NCI-H82 treated with DMSO at 0.1 percent for 48 hours (cell line): ENCODE results near the gene MED25.
A peak's percentile ranks its signal among the peaks of the same experiment; 100 is the strongest.

Experiments
- DNase-seq: peaks from one replicate; lab custom pipeline; 2025; ENCODE audit not compliant: unreplicated experiment; lab: John Stamatoyannopoulos, UW

Gene MED25

GRCh38 chr19:49817964-49818648 lies at the start of gene MED25:
TSS of gene MED25 (plus strand) at chr19:49818289. CDS start at chr19:49818342, 53 bp downstream.
- peak; percentile 86 for DNase-seq

GRCh38 chr19:49770529-49770928 lies 47.6 kb upstream of the MED25 start:
- DNase-seq: no peak

- DNase-seq: no peak
Observed at GRCh38 chr19:49771674-49772139, 46.4 kb upstream of the MED25 start.

- no peak for DNase-seq
Observed at GRCh38 chr19:49772850-49773432, 45.1 kb upstream of the MED25 start.

GRCh38 chr19:49773663-49774350 lies 44.3 kb upstream of the MED25 start:
- no peak for DNase-seq

GRCh38 chr19:49774969-49775368 lies 43.1 kb upstream of the MED25 start:
- no peak for DNase-seq

- no peak for DNase-seq
Observed at GRCh38 chr19:49775742-49776370, 42.2 kb upstream of the MED25 start.

- no peak for DNase-seq
Observed at GRCh38 chr19:49776371-49776764, 41.7 kb upstream of the MED25 start.

- DNase-seq: no peak
Observed at GRCh38 chr19:49779731-49780555, 38.1 kb upstream of the MED25 start.

- no peak for DNase-seq
Observed at GRCh38 chr19:49780861-49781260, 37.2 kb upstream of the MED25 start.

GRCh38 chr19:49781394-49781793 lies 36.7 kb upstream of the MED25 start:
- DNase-seq: no peak

GRCh38 chr19:49782515-49782914 lies 35.6 kb upstream of the MED25 start:
- no peak for DNase-seq

- DNase-seq: no peak
Observed at GRCh38 chr19:49786376-49786820, 31.7 kb upstream of the MED25 start.

- DNase-seq: no peak
Observed at GRCh38 chr19:49787746-49788145, 30.3 kb upstream of the MED25 start.

- DNase-seq: no peak
Observed at GRCh38 chr19:49788857-49789256, 29.2 kb upstream of the MED25 start.

GRCh38 chr19:49790866-49791265 lies 27.2 kb upstream of the MED25 start:
- DNase-seq: no peak

- DNase-seq: no peak
Observed at GRCh38 chr19:49791776-49792445, 26.2 kb upstream of the MED25 start.

- no peak for DNase-seq
Observed at GRCh38 chr19:49792829-49793560, 25.1 kb upstream of the MED25 start.

- no peak for DNase-seq
Observed at GRCh38 chr19:49793561-49793840, 24.6 kb upstream of the MED25 start.

- no peak for DNase-seq
Observed at GRCh38 chr19:49795615-49796014, 22.5 kb upstream of the MED25 start.
